HepG2 (cell line): Measurements from ENCODE around the gene PLEKHG4B.

Experiments used
- EP300 ChIP-seq, 3 experiments: sonication (generic) in 1 of 3; formaldehyde crosslinking in 1 of 3; IDR thresholded peaks; 2 replicates each; pipeline versions ENCODE4 v1.5.1 to v1.6.1; 2011 to 2020; ENCODE audit warnings: low read depth in 2 of 3, low read length in 2 of 3, borderline replicate concordance in 1 of 3, improper control_type of control experiment in 1 of 3, mild to moderate bottlenecking in 1 of 3, missing genetic modification reagents in 1 of 3, moderate library complexity in 1 of 3
- ERF ChIP-seq: IDR thresholded peaks from 2 replicates; pipeline ENCODE4 v1.6.1; 2018; ENCODE audit warnings: missing biosample characterization, missing genetic modification reagents
- NFYB ChIP-seq: sonication (generic); formaldehyde crosslinking; IDR thresholded peaks from 2 replicates; pipeline ENCODE4 v1.4.0; 2020; ENCODE audit warnings: missing genetic modification reagents
- TSC22D2 ChIP-seq: sonication (generic); formaldehyde crosslinking; IDR thresholded peaks from 2 replicates; pipeline ENCODE4 v1.5.1; 2020; ENCODE audit warnings: missing genetic modification reagents, mild to moderate bottlenecking, borderline replicate concordance
- ZNF317 ChIP-seq: sonication (generic); formaldehyde crosslinking; IDR thresholded peaks from 2 replicates; pipeline ENCODE4 v1.5.0; 2020; ENCODE audit warnings: mild to moderate bottlenecking, missing genetic modification reagents
- ZNF670 ChIP-seq: sonication (generic); formaldehyde crosslinking; IDR thresholded peaks from 2 replicates; pipeline ENCODE4 v1.8.0; 2022; ENCODE audit warnings: mild to moderate bottlenecking, missing genetic modification reagents, borderline replicate concordance
- ZNF713 ChIP-seq: sonication (generic); formaldehyde crosslinking; IDR thresholded peaks from 2 replicates; pipeline ENCODE4 v1.4.0; 2020; ENCODE audit warnings: mild to moderate bottlenecking, missing genetic modification reagents
- TF ChIP-seq, protein P1 (sequence below): sonication (generic); formaldehyde crosslinking; IDR thresholded peaks from 2 replicates; pipeline ENCODE4 v1.4.0; 2020; ENCODE audit warnings: missing genetic modification reagents
- TF ChIP-seq, protein P2 (sequence below): sonication (generic); formaldehyde crosslinking; IDR thresholded peaks from 2 replicates; pipeline ENCODE4 v1.4.0; 2020; ENCODE audit warnings: missing genetic modification reagents
- TF ChIP-seq, protein P3 (sequence below): sonication (generic); formaldehyde crosslinking; IDR thresholded peaks from 2 replicates; pipeline ENCODE4 v1.5.0; 2020; ENCODE audit warnings: mild to moderate bottlenecking, missing genetic modification reagents, moderate library complexity

GRCh38 chr5:154826-155225, 62.9 kb downstream of the PLEKHG4B start:
- TF ChIP-seq EP300 (IDR thresholded peaks at IDR 0.05; ENCODE audit: low read depth in 2 of 2, low read length in 2 of 2) (no peak), EP300 (CRISPR knock-in tag; IDR thresholded peaks at IDR 0.05; ENCODE audit: borderline replicate concordance) (no peak), NFYB (CRISPR knock-in tag) (no peak), ZNF317 (CRISPR knock-in tag) (no peak), ZNF713 (CRISPR knock-in tag) (no peak), ZNF670 (CRISPR knock-in tag) (no peak), ERF (CRISPR knock-in tag) (no peak), TSC22D2 (CRISPR knock-in tag) (no peak)
- TF ChIP-seq, protein P1, sequence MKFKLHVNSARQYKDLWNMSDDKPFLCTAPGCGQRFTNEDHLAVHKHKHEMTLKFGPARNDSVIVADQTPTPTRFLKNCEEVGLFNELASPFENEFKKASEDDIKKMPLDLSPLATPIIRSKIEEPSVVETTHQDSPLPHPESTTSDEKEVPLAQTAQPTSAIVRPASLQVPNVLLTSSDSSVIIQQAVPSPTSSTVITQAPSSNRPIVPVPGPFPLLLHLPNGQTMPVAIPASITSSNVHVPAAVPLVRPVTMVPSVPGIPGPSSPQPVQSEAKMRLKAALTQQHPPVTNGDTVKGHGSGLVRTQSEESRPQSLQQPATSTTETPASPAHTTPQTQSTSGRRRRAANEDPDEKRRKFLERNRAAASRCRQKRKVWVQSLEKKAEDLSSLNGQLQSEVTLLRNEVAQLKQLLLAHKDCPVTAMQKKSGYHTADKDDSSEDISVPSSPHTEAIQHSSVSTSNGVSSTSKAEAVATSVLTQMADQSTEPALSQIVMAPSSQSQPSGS (CRISPR knock-in tag): no peak
- TF ChIP-seq, protein P2, sequence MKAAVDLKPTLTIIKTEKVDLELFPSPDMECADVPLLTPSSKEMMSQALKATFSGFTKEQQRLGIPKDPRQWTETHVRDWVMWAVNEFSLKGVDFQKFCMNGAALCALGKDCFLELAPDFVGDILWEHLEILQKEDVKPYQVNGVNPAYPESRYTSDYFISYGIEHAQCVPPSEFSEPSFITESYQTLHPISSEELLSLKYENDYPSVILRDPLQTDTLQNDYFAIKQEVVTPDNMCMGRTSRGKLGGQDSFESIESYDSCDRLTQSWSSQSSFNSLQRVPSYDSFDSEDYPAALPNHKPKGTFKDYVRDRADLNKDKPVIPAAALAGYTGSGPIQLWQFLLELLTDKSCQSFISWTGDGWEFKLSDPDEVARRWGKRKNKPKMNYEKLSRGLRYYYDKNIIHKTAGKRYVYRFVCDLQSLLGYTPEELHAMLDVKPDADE: no peak
- TF ChIP-seq, protein P3, sequence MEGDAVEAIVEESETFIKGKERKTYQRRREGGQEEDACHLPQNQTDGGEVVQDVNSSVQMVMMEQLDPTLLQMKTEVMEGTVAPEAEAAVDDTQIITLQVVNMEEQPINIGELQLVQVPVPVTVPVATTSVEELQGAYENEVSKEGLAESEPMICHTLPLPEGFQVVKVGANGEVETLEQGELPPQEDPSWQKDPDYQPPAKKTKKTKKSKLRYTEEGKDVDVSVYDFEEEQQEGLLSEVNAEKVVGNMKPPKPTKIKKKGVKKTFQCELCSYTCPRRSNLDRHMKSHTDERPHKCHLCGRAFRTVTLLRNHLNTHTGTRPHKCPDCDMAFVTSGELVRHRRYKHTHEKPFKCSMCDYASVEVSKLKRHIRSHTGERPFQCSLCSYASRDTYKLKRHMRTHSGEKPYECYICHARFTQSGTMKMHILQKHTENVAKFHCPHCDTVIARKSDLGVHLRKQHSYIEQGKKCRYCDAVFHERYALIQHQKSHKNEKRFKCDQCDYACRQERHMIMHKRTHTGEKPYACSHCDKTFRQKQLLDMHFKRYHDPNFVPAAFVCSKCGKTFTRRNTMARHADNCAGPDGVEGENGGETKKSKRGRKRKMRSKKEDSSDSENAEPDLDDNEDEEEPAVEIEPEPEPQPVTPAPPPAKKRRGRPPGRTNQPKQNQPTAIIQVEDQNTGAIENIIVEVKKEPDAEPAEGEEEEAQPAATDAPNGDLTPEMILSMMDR: no peak
